GM18499 (cell line): ENCODE results near the gene COLGALT1.
"Not testable (repeated sequence)": the region's sequence is repeated elsewhere in the genome, so short reads cannot be mapped to it uniquely, and the experiment has no call there.

Source experiments
- ATAC-seq: cut with Tn5 transposase; IDR thresholded peaks from one replicate; pipeline ENCODE4 v1.9.1; 2021; ENCODE audit warnings: moderate number of reproducible peaks; ENCODE audit not compliant: insufficient read depth, unreplicated experiment

COLGALT1 gene

DNA sequence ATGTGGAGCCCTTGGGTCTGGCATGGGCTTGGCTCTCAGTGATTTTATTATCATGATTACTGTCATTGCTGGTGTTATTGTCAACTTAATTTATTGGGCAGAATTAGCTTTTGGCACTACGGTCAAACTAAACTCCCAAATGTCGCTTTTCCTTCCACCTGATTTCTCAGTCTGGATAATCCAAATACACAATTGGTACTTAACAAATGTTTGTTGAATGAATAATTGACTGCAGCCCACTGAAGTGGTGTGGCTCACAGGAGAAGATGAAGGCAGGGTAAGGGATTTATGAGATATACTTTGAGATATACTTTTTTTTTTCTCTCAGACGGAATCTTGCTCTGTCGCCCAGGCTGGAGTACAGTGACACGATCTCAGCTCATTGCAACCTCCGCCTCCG lies 1.5 kb downstream of the COLGALT1 start:
- no peak for ATAC-seq

- ATAC-seq: no peak
Measured at GRCh38 chr19:17557466-17557865, 2.0 kb downstream of the COLGALT1 start.

DNA sequence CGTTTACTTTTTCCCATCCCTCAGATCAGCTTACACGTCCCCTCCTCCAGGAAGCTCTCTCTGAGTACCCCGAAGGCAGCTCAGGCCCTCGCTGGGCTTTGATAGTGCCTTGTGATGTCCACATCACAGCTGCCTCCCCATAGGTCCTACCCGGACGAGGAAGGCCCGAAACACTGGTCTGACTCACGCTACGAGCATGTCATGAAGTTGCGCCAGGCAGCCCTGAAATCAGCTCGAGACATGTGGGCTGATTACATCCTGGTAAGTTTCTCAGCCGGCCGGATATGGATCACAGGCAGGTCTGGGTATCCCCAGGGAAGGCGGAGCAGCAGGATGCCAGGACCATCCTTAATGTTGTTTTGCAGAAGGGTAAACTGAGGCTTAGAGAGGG lies 4.8 kb downstream of the COLGALT1 start:
- no peak for ATAC-seq

DNA sequence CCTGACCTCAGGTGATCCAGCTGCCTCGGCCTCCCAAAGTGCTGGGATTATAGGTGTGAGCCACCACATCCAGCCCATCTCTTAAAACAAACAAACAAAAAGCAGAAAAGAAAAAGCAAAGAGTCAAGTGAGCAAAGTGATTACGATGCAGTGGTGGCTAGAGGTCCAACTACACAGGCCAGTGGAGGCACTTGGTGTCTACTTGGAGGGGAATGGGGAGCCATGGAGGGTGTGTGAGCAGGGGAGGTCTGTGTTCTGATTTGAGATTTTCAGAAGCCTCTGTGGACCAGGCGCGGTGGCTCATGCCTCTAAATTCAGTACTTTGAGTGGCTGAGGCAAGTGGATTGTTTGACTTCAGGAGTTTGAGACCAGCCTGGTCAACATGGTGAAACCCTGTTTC lies 6.6 kb downstream of the COLGALT1 start:
- ATAC-seq: no peak

- no peak for ATAC-seq
Measured at GRCh38 chr19:17562561-17562960, 7.1 kb downstream of the COLGALT1 start.

- no peak for ATAC-seq
Measured at GRCh38 chr19:17564781-17565180, 9.3 kb downstream of the COLGALT1 start.

- ATAC-seq: no peak
Measured at GRCh38 chr19:17565611-17566010, 10.2 kb downstream of the COLGALT1 start.

DNA sequence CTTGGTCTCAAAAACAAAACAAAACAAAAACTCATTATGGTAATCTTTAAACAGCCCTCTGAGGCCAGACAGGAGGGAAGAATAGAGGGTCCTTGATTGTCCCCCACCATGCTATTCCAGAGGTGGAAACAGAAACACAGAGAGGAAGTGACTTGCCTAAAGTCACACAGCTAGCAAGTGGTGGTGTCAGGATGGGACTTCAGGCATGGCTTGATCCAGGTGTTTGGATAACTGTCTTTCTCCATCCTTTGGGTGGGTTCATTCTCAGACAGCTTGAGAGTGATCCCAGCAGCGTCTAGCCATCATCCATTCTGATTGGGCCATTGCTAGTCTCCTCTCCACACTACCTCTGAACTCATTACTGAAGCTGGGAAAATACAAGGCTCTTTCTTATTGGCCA lies 12.5 kb downstream of the COLGALT1 start:
- ATAC-seq: no peak

- ATAC-seq: not testable (repeated sequence)
Measured at GRCh38 chr19:17570291-17570690, 14.8 kb downstream of the COLGALT1 start.

DNA sequence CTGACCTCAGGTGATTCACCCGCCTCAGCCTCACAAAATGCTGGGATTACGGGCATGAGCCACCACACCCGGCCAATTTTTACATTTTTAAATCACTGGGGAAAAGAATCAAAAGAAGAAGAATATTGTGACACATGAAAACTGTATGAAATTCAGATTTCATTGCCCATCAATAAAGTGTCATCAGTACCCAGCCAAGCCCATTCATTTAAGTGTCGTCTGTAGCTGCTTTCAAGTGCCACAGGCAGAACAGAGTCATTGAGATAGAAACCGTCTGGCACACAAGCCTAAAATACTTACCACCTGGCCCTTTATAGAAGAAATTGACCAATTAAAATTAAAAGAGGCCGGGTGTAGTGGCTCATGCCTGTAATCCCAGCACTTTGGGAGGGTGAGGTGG lies 15.3 kb downstream of the COLGALT1 start:
- ATAC-seq: no peak

GRCh38 chr19:17572638-17573037 lies 17.2 kb downstream of the COLGALT1 start:
- ATAC-seq: no peak

DNA sequence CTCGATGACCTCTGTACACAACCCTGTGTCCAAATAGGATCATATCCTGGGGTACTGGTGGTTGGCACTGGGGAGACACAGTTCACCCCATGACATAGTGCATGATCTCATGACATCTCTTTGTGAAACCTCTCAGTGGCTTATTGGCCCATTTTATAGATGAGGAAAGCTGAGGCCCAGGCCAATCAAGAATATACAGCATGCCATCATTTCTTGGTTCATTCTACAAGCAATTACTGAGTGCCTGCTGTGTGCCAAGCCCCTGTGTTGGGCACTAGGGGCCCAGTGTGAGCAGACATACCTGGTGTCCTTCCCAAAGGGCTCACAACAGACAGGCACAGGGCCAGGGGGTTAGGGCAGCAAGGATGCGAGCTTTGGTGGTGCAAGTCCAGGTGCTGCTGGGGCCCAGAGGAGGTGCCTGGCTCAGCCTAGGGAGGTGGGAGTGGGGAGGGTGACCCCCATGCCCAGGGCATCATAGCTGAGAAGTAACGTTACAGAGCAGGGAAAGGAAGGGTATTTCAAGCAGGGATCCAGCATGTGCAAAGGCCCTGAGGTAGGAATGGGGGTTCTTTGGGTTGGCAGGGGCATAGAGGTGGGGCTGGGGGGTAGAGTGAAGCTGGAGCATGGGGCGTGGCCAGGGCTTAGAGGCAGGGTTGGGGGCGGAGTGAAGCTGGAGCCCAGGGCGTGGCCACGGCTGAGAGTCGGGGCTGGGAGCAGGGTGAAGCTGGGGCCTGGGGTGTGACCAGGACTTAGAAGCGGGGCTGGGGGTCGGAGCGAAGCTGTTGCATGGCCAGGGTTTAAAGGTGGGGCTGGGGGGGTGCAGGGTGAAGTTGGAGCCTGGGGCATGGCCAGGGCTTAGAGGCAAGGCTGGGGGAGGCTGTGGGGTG lies 20.7 kb downstream of the COLGALT1 start:
- no peak for ATAC-seq

- no peak for ATAC-seq
Measured at GRCh38 chr19:17576758-17577456, 21.5 kb downstream of the COLGALT1 start.

- no peak for ATAC-seq
Measured at GRCh38 chr19:17577457-17578097, 22.1 kb downstream of the COLGALT1 start.

- ATAC-seq: no peak
Measured at GRCh38 chr19:17579661-17580244, 24.3 kb downstream of the COLGALT1 start.

GRCh38 chr19:17580470-17581144 lies 25.2 kb downstream of the COLGALT1 start:
- no peak for ATAC-seq

DNA sequence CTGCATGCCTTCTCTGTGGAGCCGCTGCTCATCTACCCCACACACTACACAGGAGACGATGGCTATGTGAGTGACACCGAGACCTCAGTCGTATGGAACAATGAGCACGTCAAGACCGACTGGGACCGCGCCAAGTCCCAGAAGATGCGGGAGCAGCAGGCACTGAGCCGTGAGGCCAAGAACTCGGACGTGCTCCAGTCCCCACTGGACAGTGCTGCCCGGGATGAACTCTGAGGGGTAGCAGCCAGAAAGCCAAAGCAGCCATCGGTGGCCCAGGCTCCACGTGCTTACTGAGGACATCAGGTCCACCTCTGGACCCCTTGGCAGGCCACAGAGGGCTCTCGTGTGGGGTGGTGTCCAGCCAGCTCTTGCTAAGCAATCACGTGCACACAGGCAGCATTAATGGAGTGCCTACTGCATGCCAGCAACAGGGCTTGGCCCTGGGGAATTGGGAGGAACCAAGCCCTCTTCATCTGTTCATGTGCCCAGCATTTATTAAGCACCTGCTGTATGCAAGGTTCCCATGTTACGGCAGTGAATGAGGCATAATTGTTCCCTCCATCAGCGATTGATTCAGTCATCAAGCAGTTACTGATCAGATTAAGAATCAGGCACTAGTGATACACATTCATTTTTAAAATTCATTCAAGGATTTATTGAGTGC lies 25.9 kb downstream of the COLGALT1 start:
- no peak for ATAC-seq

GRCh38 chr19:17582613-17583012 lies 27.2 kb downstream of the COLGALT1 start:
- ATAC-seq: no peak

DNA sequence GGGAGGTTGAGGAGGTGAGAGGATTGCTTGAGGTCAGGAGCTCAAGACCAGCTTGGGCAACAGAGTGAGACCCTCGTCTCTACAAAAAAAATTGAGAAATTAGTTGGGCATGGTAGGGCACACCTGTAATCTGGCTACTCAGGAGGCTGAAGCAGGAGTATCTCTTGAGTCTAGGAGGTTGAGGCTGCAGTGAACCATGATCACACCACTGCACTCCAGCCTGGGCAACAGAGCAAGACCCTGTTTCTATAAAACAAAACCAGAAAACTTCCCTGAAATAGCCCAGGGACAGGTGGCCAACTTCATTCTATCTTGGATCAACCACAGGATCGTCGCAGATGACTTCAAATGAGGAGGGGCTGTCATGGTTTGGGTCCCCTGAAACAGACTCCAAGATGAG lies 28.7 kb downstream of the COLGALT1 start:
- no peak for ATAC-seq

DNA sequence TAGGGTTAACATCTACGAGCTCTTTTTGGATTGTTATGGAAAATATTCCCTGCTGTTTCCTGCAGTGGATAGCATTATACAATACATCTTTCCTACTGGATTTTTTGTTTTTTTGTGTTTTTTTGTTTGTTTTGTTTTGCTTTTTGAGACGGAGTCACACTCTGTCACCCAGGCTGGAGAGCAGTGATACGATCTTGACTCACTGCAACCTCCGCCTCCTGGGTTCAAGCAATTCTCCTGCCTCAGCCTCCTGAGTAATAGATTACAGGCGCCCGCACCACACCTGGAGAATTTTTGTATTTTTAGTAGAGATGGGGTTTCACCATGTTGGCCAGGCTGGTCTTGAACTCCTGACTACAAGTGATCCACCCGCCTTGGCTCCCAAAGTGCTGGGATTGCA lies 29.9 kb downstream of the COLGALT1 start:
- ATAC-seq: not testable (repeated sequence)
